NCI-H1417 treated with DMSO at 0.1 percent for 48 hours (cell line): ENCODE results near the gene SLU7.

ENCODE experiments used
- DNase-seq: peaks from one replicate; lab custom pipeline; 2025; lab: John Stamatoyannopoulos, UW

Gene SLU7

DNA sequence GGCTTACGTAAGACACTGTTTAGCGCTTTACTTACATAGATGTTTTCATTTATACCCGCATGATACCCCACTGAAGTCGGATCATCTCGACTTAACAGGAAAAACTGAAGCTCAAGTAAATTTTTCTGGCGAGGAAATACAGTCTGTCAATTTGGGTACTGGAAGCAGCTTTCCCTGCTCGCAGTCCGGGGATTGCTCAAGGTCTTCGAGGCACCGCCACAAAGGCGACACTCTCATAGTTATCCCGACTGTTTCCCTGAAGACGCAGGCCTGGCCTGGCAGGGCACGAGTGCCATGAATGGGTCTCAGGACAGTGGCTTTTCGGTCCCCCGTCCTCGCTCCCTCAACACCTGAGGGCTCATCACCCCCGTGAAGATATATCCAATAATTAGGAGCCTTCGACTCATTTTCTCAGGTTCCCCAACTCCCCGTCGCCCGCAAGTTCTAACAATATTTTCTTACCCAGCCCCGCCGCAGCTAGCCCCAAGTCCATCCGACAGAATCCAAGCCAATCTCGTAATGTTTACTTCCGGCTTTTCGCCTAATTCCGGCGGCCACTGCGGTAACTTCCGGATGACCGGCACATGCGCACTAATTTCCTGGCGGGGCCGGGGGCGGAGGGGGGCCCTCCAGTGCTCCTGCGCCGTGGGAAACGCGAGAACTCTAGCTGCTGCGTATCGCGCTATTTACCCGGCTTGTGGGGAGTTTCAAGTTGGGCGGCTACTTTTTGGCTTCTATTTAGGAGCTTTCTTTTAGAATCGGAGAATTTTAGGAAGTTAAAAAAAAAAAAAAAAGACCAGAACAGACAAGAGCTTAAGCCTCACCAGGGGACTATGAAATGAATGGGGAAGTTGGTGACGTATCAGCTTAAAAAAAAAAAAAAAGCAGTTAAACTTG, at the start of gene SLU7:
TSS of gene SLU7 (minus strand) at position 521 of the 897 bp plus-strand sequence. CDS start 3,787 bp downstream, outside the sequence.
- DNase-seq = peak; percentile 32

- DNase-seq = no peak
Measured at GRCh38 chr5:160468363-160468975, 49.6 kb upstream of the SLU7 start.

GRCh38 chr5:160467555-160468362, 48.9 kb upstream of the SLU7 start:
- no peak for DNase-seq

DNA sequence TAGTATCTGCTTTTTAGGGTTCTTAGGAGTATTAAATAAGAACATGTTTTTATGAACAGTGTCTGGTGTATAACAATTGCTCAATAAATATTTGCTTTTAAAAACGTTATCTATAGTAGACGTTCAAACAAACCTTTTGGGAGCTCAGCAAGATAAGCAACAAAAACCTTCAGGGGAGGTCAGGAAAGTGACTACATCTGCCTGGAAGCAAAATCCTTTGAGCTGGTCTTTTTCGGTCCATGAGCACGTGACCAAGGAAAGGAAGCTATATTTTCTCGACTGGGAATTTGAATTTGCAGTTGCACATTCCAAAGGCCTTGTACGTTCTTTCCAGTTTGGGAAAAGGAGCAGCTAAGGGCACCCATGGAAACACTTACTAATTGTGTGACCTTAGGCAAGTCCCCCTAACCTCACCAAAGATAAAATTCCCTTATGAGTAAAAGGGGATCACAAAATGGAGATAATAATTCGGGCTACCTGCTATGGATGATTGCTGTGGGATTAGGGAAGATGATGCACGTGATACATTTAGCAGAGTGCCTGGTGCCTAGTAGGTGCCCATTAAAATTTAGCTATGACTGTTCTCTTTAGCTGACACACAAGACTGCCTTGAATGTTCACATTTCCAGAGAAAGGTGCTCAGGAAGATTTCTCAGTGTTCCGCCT, 48.1 kb upstream of the SLU7 start:
- no peak for DNase-seq

- no peak for DNase-seq
Measured at GRCh38 chr5:160466116-160466515, 47.2 kb upstream of the SLU7 start.

DNA sequence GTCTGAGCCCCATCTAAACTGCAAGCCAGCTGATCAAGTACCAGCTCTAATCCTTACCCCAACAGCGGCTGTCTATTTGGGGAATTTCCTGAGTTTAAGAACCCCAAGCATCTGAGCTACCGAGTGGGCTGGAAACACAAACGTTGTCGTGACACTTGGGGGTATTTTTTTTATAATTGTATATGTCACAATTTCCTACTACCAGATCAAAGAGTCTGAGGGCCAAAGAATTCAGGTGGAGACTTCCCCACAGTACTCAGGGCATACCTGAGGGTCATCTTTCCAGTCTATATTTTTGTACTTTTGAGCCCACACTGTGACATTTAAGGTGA, 45.6 kb upstream of the SLU7 start:
- no peak for DNase-seq

GRCh38 chr5:160463740-160464465, 45.0 kb upstream of the SLU7 start:
- no peak for DNase-seq

DNA sequence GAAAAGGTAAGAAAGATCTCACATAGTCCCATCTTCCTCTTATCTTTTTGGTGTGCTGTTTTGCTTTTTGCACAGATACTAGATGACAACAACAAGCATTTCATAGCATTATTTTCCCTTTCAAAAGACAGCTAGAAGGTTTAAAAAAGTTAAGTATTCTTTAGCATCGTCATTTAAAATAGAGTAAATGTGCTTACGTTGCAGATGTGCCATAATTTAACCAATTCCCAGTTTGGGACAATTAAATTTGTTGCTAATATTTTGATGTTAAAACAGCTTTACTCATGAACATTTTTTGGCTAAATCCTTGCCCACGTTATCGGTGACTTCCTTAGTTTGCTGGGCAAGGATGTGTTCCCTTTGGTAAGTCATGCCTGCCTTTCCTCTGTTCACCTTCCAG, 44.3 kb upstream of the SLU7 start:
- no peak for DNase-seq

- DNase-seq = no peak
Measured at GRCh38 chr5:160462167-160462566, 43.3 kb upstream of the SLU7 start.

DNA sequence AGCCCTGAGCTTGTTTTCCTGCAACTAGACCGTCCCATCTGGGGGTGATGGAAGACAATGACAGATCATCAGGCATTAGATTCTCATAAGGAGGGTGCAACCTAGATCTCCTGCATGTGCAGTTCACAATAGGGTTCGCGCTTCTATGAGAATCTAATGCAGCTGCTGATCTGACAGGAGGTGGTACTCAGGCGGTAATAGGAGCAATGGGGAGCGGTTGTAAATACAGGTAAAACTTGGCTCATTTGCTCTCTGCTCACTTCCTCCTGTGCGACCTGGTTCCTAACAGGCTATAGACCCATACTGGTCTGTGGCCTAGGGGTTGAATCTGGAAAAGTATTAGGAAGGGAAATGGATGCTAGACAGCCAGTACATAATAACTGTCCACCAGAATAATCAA, 42.5 kb upstream of the SLU7 start:
- no peak for DNase-seq

DNA sequence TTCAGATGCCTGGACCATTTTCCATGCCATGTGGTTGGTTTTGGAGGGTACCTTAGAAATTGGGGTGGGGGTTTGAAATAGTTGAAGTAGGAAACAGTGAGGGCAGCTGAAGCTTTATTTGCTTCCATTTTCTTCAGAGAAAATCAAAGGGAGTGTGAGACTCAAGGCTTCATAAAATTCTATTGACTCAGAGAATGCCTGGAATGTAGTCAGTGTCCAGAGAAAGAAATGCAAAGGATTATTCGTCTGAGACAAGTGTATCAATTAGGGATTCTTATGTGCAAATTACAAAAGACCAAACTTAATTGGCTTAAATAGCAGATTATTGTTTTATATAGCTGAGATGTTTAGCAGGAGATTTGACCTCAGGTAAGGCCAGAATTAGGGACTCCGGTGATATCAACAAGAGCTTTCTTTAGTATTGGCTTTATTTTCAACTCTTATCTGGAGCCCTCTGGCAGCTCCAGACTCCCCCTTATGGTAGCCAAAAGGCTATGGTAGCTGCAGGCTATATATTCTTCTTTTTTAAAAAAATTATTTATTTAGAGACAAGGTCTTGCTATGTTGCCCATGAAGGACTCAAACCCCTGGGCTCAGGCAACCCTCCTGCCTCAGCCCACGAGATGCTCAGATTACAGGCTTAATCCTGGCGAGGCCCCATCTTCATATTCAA, 41.6 kb upstream of the SLU7 start:
- no peak for DNase-seq

- no peak for DNase-seq
Measured at GRCh38 chr5:160458806-160459800, 40.2 kb upstream of the SLU7 start.

DNA sequence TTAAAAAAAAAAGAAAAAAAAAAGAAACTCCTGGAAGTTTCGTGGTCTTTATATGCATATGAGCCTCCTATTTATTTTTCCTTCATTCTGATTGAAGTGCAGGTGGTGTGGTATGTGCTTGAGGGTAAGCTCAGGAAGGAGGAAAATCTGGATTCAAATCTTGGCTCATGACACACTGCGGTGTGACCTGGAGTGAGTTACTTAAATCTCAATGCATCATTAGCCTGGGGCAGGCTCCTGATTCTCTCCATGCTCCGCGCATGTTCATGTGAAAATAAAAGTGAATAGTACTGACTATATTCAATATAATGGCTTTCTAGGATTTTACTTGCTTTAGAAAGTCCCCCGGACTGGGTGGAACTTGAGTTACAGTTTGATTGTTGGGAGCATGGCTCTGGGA, 38.4 kb upstream of the SLU7 start:
- DNase-seq = no peak

DNA sequence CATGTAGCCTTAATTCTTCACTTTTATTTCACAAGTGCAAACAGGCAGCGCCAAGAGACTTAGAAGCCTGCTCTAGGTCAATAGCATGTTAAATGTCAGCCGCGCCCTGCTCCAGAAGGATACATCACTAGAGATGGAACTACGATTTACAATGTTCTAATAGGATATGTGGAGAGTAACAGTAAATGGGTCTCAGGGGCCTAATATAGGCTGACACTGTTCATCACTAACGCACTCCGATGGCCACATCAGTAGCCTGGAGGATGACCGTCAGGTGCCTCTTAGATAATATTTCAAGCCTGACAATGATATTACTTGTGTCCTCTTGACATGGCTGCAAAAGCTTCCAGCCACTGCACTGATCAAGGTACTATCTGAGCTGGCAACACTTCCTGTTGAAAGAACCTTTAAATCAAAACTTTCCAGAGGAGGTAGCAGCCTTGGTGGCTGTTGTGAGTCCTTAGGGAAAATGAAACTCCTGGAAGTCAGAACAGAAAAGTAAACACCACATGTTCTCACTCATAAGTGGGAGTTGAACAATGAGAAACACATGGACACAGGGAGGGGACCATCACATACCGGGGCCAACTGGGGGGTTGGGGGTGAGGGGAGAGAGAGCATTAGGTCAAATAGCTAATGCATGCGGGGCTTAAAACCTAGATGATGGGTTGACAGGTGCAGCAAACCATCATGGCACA, 37.7 kb upstream of the SLU7 start:
- no peak for DNase-seq

GRCh38 chr5:160455600-160455999, 36.7 kb upstream of the SLU7 start:
- no peak for DNase-seq

DNA sequence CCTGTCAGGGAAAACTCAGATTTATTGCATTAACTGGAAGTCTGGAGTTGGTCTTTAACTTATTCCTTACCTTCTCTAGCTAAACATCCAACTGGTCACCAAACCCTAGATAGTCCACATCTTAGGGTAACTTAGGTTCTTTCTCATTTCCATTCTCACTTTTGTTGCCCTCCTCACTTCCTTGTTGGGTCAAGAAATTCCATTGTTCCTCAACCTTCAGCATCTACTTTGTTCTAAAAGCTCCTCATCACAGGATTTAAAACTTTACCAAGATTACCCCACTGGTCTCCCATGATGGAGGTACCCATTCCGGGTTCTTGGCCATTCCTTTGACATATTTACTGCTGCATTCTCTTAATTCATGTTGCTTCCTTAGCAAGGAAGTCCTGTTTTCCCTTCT, 34.9 kb upstream of the SLU7 start:
- DNase-seq = no peak

DNA sequence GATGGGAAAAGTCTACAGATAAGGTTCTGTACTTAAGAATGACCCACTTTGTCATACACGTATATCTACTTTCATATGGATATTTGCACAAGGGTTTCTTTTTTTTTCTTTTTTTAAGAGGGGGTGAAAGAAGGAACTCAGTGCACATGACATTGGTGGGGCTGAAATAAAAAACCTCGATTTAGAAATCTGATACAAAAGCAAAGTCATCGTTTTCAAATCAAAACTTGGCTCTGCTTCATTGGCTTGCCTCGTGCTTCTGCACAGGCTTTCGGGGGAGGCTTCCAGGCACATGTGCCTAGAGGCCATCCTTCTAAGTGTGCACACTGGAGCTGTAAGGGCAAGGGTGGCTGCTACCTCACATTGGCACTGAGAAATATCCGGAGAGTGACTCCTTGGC, 33.9 kb upstream of the SLU7 start:
- no peak for DNase-seq

DNA sequence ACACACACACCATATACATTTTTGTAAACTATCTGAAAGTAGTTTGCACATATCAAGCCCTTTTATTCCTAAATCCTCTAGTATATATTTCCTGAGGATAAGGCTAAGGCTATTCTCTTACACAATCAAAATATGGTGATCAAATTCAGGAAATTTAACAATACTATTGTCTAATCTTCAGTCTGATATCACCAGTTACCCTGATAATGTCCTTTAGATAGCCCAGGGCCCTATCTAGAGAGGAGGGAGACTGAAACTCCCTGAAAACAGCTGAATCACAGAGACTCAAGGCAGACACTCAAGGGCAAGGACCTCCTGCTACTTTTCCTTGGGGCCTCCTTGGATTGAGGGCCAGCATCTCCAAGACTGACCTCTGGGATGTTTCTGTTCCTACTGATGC, 33.2 kb upstream of the SLU7 start:
- DNase-seq = no peak

DNA sequence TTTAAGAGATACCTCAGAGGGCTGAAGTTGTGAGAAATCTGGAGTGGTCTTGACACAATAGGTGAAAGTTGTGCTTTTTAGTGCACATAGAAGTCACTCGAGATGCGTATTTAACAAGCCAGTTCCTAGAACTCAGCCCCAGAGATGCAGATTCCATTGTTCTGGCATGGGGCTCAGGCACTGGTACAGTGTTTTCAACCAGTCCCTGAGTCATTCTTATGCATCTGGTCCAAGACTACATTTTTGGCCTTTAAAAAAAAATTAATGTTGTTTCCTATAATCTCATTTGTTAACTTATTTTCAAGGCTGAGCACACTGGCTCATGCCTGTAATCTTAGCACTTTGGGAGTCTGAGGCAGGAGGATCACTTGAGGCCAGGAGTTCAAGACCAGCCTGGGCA, 32.4 kb upstream of the SLU7 start:
- no peak for DNase-seq
